ENCODE data around the gene EPB41L4A.

DNA sequence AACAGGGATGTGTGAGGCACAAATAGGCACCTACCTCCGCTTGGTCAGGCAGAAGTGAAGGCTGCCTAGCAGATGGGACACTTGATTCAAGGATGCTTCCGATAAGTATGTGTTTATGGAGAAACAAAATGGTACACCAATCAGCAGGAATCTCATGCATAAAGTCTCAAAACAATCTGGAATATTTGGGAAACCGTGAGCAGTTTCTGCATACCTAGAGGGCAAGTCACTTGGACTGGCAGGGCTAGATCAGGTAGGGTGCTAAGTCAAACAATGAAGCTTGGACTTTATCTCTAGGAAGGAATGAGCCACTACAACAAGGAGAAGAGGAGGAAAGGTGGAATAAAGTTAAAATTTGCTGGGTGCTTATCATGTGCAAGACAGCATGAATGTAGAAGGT is 5.5 kb downstream of the EPB41L4A start:
- TF ChIP-seq POLR2AphosphoS5 (IDR thresholded peaks at IDR 0.05; ENCODE audit: low read depth), result no peak
- TF ChIP-seq, protein P1, sequence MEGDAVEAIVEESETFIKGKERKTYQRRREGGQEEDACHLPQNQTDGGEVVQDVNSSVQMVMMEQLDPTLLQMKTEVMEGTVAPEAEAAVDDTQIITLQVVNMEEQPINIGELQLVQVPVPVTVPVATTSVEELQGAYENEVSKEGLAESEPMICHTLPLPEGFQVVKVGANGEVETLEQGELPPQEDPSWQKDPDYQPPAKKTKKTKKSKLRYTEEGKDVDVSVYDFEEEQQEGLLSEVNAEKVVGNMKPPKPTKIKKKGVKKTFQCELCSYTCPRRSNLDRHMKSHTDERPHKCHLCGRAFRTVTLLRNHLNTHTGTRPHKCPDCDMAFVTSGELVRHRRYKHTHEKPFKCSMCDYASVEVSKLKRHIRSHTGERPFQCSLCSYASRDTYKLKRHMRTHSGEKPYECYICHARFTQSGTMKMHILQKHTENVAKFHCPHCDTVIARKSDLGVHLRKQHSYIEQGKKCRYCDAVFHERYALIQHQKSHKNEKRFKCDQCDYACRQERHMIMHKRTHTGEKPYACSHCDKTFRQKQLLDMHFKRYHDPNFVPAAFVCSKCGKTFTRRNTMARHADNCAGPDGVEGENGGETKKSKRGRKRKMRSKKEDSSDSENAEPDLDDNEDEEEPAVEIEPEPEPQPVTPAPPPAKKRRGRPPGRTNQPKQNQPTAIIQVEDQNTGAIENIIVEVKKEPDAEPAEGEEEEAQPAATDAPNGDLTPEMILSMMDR (IDR thresholded peaks at IDR 0.05; ENCODE audit: insufficient read depth, low read length), result no peak
- no peak for TF ChIP-seq SPI1 (IDR thresholded peaks at IDR 0.05; ENCODE audit: borderline replicate concordance, low read depth)

Measured in HL-60 (cell line).